Loucy (cell line): Measurements from ENCODE around the gene DSCAM.

ENCODE experiments used
- EZH2phosphoT487 ChIP-seq: fragments of 200-600 bp; IDR thresholded peaks from 2 replicates; pipeline ENCODE4 v1.6.1; 2018; ENCODE audit warnings: antibody characterized with exemption, mild to moderate bottlenecking, moderate library complexity, borderline replicate concordance
- TF ChIP-seq, protein P1 (sequence below): fragments of 200-600 bp; sonication (generic); conservative IDR thresholded peaks from 2 replicates; pipeline ENCODE4 v1.5.1; 2014; ENCODE audit warnings: mild to moderate bottlenecking, antibody characterized with exemption, low read length

DNA sequence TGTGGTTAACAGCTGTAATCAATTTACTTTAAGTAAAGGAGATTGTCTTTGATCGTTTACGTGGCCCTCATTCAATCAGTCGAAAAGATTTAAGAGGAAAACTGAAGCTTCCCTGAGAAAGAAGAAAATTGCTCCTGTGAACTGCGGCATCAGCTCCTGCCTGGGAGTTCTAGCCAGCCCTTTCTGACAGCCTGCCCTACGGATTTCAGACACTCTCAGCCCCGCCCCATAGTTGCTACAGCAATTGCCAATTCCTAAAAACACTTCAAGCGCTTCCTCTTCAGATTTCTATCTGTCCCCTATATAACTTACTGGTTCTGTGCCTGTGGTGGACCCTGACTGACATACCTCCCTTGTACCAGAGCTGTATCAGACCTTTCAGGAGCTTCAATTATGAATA lies 277.6 kb downstream of the DSCAM start:
- TF ChIP-seq, protein P1, sequence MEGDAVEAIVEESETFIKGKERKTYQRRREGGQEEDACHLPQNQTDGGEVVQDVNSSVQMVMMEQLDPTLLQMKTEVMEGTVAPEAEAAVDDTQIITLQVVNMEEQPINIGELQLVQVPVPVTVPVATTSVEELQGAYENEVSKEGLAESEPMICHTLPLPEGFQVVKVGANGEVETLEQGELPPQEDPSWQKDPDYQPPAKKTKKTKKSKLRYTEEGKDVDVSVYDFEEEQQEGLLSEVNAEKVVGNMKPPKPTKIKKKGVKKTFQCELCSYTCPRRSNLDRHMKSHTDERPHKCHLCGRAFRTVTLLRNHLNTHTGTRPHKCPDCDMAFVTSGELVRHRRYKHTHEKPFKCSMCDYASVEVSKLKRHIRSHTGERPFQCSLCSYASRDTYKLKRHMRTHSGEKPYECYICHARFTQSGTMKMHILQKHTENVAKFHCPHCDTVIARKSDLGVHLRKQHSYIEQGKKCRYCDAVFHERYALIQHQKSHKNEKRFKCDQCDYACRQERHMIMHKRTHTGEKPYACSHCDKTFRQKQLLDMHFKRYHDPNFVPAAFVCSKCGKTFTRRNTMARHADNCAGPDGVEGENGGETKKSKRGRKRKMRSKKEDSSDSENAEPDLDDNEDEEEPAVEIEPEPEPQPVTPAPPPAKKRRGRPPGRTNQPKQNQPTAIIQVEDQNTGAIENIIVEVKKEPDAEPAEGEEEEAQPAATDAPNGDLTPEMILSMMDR: no peak
- no peak for TF ChIP-seq EZH2phosphoT487
